Activated T-cell treated with anti-CD3 and anti-CD28 coated beads, Interleukin-2, amount 50 U/mL, for 48 hours (primary cell): ENCODE measurements around the gene NGF.
A peak's percentile ranks its signal among the peaks of the same experiment; 100 is the strongest.

Experiments
- DNase-seq, 2 experiments: peaks; one replicate each; pipeline ENCODE4 v3.0.0-alpha.2; 2020

The NGF gene

DNA sequence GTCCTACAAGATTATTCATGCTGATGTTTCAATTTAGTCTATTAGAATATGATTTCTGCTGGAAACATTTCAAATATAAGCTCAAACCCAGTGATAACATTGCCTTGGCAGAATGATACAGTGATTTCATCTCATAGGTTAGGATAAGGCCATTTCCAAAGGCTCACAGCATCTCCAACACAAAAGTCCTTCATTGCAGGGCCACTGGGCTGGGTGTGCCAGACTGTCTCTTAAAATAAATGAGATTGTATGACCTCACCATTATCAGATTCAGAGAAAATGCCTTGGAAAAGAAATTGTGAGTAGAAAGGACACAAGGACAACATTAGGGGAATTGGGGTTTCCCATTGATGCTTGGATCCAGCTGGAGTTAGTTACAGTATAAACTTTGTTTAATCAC lies 30.4 kb downstream of the NGF start:
- no peak for DNase-seq

DNA sequence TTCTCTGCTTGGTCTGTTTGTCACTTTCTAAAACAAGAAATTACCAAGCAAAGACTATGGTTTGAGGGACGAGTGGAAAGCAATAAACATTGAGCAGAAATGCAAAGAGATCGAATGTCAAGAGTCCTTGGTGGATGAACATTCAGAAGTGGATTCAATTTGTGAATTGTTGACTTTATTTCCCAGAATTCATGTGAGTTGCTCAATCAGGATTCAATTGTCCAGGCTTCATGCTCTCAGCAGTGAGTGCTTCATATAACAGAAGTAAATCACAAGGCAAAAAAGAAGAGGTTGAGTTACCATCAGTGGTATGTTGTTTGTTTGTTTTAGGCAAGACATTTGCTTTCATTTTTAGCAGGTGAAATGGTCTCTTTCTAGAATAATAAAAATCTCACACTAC lies 31.9 kb downstream of the NGF start:
- DNase-seq = no peak

DNA sequence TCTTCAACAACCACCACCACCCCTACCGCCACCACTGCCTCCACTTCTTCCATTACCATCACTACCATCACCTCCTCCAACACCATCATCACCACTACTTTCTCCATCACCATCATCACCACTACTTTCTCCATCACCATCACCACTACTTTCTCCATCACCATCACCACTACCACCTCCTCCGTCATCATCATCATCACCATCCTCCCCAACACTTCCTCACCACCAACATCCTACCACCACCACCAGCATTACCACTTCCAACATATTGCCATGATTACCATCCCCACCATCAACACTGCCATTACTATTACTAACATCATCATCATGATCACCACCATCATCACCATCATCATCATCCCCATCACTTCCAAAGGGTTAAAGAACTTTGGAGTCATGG lies 34.7 kb downstream of the NGF start:
- DNase-seq = no peak

DNA sequence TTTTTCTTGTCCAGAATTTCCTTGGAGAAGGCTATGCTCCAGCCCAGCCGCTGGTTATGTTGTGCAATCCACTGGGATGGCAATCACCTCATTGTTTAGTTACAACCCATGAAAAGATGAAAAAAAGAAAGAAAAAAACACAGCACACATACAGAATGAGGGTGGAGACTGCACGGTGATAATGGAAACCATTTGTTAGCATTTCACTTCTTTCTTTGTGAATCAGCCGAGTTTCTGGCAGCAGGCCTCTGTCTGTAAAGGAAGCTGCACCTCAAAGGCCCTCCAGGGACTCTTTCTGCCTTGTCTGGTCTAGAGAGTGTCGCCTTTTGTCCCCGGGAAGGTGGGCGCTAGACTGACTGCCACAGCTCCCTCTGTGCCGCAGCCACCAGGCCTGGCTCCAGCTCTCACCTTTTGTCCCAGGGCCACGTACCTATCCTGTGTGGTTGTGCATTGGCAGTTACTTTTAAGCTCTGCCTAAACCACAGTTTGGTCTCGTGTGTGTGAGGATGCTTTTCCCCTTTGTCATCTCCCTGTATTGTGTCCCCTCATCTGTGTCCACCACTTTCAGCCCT lies 35.6 kb downstream of the NGF start:
- no peak for DNase-seq

DNA sequence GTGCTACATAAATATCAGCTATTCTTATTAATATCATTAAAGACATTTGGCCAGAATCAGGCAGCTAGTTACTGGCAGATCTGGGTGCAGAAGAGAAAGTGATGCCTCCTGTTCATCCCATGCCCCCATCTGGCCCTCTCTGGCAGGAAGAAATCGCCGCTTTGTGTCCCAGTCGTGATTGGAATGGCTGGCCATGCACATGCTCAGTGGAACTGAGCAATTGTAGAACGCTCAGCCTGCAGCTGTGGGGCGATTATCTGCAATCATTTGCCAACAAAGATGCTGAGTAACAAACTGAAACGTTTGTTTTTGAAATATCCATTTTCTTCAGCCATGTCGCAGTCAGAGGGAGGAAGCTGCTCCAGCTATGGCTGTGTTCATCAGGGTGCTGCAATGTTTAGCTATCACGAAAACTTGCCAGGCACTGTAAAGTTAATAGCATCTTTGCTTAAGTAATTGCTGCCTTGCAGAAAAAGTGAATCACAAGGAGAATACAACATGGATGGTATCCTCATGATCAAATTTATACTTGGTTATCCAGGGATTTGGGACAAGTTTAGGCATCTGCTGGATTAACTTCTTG lies 36.5 kb downstream of the NGF start:
- no peak for DNase-seq

DNA sequence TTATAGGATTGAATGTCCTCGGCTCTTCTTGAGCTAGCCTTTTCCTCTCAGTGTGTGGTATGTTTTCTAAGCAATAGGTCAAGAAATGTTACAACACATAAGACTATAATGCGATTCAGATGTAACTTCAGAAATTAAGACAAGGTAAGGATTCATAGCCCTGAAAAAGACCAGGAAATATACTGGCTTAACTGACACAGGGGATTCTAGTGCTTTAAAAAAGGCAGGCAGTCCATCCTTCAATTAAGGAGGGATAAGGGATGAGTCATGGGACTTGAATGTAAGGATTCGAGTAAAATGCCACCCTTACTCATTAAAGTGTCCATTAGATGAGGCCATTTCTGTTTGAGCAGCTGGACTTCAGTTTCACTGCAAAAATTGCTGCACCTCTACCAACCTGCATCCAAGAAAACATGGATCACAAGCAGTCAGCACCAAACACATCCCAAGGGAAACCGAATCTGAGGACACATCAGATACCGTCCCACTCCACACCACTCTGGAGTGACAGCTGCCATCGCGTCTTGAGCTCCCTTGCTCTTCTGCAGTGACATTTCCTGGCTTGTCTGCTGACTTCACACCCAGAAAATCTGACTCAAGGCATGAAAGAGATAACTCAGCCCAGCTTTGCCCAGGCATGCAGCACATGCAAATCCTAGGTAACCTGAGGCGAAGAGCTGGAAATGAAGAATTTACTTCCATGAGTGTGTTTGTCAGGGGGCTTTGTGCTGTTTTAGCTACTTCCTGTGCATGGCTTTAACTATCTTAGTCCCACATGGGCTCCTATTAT lies 37.8 kb downstream of the NGF start:
- no peak for DNase-seq

DNA sequence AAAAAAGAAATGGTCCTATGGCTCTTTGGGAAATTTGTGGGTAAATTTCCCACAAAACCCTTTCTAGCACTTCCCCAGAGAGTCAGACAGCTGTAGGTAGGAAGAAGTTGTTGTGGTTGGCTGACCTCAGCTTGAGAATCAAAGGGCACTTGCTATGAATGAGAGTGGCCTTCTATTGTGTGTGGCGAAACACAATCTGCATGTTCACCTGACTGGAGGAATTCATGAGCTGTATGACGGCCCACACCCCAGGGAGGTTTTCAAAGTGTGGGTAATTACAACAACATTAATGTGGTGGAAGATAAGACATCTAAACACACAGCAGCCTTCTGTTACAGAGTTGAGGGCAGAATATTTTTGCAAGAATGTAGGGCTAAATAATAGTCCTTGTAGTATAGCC lies 38.8 kb downstream of the NGF start:
- no peak for DNase-seq

DNA sequence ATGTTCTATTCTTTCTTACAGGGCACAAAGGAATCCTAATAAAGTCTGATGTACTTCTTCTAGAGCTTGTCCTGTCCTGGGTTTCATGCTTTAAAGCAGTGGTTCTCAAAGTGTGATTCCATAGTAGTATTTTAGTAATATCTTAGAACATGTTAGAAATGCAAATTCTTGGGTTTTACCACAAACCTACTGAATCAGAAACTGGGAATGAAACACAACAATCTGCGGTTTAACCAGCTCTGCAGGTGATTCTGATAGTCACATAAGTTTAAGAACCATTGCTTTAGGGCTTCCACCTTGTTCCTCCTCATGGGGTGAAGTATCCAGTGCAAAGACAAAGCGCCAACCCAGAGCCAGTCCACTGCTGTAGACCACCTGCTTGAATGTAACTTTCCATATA lies 41.1 kb downstream of the NGF start:
- no peak for DNase-seq

DNA sequence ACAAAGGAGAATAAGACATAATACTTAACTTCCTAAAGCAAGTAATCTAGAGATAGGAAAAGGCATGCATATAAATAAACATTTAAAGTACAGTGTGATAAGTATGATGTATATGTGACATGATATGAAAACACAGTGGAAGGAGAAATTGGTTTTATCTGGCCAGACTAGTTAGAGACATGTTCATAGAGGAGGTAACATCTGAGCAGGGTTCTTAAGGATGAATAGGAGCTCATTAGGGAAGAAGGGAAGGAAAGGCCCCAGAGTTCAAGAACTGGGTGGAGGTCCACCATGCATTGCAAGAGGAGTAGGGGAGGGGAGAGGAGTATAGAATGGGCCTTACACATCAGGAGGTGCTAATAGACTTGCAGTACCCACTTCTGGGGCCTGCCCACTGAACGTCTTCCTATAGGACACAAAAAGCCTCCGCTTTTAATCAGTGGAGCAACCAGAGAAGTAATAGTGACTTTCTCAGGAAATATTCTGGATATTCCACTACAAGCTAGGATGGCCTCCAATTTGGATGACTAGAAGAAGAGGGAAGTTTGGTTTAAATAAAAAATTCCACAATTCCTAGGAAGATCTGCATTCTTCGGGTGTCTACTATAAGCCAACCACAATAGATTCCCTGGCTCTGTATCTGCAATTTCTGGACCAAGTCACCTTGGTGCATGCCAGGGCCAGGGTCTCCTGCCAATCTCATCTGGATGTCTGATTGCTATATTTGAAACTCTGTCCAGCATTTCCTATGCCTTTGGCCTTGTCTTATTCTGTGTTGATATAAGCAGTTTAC lies 41.9 kb downstream of the NGF start:
- no peak for DNase-seq

DNA sequence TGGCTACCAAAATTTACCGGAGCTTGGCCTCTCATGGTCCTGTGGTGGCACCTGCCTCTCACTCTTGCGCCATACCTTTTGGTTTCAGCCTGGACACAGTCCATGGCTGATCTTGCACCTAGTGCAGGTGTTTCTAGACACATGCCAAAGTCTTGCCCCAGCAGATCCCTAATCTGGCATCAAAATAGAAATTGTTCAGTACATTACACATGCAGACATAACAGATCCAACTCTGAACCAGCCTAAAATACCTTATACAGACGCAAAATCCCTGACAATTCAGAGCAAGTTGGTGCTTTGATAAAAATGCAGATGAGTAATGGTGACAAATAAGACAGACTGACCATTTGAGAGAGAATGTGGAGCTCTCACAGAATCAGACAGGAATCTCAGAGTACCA lies 44.1 kb downstream of the NGF start:
- no peak for DNase-seq

DNA sequence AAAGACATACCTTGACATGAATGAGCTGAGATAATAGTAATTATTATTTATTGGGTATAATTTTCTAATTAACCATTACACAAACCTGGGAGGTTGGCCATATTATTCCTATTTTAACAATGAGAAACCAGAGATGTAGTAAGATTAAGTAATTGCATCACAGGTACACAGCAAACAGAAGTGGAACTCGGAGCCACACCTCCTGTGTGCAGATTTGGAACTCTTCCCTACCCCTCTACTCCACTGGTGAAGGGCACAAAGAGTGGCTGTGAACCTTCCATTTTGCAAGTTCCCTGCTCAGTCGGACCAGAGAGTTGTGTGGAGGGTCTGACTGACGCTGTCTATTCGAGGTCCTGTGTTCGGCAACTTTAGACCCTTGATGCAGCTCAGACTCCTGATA lies 45.0 kb downstream of the NGF start:
- no peak for DNase-seq

DNA sequence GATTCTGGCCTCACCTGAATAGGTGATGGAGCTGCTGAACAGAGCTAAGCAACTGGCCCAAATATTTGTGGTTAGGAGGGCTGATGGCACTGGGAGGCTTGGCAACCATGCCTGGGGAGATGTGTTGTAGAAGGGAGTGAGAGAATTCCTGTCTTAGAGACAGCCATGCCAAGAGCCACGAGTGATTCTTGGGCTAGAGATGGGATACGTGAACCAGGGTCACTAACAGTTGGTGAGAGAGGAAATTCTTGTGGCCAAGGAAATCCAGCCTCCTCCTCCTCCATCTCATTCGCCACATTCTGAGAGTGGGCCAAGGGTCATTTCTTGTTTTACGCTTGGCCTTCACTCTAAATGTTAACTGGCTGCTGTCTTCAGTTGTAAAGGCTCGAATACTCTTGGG lies 46.3 kb downstream of the NGF start:
- DNase-seq = no peak

DNA sequence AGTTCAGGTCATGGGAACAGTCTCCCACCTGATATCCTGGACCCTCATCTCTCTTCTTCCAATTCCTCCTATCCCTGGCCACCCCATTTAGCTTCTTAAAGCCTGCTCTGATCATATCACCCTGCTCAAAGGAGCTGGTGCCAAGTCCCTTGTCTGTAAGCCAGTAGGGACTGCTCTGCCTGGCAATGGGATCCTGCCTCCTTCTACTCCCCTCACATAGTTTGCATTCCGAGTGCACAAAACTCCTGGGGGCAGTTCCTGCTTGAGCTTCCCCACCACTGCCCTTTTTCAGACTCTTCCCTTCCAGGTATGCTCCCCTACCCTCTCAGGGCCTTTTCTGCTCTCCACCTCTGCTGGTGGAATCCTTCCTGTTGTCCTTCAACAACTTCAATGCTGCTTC lies 48.1 kb downstream of the NGF start:
- DNase-seq = no peak

DNA sequence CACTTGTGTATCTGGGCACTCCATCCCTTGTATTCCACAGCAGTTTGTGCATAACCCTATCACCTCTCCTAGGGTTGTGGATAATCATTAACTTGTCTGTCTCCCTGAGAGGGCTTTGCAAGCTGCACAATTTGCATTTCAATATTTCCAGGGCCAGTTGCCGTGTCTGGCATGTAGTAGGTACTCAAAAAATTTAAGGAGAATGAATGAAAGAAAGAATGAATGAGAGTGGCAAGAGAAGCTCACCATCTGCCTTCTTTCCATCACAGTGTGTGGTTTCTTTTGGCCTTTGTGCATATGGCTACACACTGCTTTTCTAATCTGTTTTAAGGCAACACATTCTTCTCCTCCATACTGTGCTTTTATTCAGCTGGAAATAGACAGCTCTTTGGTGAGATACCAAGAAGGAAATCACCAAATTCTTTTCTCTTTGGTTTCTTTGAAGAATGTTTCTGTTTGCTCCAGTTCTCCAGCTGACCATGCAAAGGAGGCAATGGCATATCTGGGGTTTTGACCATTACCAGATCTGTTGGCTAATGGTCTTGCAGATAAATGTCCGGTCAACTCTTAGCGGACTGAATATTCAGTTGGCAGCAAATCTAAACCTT lies 49.4 kb downstream of the NGF start:
- DNase-seq = no peak

DNA sequence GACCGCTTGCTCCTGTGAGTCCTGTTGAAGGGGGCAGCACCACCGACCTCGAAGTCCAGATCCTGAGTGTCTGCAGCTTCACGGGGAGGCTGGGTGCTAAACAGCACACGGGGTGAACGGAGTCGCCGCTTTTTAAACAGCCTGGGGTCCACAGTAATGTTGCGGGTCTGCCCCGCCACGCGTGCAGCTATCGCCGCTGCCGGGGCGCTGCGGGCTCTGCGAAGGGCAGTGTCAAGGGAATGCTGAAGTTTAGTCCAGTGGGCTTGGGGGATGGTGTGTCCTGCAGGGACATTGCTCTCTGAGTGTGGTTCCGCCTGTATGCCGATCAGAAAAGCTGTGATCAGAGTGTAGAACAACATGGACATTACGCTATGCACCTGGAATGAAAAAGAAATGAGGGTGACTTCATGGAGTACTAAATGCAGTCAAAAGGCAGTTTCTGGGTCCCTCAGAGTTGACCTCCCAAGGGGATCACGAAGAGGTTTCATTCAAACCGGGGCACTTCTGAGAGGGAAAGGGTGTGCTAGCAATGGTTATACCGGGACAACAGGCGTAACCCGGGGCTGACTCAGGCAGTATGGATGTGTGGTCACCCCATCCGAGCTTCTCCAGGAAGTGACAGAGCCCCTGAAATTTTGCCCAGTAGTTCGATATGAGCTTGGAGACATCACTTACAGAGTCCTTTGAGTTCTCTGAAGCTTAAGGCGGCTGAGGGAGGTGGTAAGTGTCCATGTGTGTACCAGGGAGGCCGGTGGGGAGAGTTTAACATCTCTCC lies 51.4 kb downstream of the NGF start:
- DNase-seq = no peak

DNA sequence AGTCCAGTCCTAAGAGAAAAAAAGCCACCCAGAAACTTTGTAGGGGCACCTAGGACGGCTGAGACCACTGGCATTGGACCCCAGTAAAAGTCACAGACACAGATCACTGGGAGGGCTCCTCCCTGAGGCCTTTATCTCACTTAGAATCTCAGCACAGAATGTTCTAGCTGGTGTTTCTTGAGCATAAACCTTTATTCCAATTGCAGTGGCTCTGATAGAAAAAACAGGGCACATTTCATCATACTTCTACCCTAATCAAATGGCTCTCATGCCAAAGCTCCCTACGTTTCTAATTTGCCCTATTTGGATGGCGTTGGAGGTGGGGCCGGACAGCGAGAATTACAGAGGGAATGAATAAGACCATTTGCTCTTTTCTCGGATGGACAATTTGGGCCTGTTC lies 53.8 kb downstream of the NGF start:
- DNase-seq = no peak

DNA sequence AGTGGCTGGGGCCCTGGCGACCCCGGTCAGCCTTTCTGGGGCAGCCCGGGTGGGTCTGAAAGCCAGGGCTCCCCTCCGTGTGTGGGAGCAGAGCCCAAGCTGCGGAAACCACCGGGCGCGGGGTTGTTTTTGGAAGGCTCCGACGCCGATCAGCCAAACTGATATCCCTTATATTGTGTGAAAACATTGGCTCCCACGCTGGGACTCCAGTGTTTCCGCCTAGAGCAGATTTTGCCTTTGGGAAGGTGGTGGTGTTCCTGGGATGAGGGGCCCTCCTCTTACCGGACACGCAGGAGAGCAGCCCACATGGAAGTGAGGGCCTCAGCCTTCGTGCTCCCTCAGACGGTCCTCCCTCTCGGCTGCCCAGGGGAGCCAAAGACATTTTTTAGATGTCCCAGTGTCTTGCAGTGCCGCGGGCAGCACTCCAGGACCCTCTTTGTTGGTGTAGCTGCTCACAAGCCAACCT lies 54.3 kb downstream of the NGF start:
- no peak for DNase-seq

DNA sequence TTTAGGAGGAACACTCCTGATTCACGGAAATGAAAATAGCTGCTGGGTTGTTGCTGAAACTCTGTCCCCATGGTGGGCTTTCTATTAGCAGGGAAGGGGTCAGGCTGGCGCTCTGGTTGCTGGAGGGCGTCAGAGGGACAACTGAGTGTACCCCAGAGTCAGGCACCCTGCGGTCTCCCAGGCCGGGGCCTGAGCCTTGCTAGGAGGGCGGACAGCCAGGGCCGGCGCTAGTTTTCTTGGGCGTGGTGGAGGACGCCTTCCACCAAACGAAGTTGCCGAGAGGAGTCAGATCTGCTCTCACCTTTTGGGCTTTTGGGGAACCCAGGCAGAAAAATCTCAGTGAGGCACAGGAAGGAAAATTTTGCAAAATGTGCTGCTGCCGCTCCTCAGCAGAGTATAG lies 54.8 kb downstream of the NGF start:
- no peak for DNase-seq

DNA sequence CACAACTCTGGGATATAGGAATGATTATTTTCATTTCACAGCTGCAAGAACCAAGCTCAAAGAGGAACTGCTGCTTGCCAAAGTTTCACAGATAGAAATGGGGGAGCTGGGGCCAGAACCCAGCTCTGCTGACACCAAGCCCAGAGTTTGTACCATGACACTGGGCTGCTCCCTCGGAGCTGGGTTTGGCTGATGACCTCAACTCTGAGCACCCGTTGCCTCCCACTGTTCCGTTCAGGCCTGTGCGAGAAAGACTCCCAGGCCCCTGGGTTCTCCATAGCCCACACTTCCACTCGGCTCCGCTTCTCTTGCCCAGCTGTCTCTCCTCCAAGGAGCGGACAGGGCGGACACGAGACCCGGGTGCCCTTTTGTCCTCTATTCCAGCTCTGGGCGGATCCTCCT lies 55.2 kb downstream of the NGF start:
- no peak for DNase-seq

DNA sequence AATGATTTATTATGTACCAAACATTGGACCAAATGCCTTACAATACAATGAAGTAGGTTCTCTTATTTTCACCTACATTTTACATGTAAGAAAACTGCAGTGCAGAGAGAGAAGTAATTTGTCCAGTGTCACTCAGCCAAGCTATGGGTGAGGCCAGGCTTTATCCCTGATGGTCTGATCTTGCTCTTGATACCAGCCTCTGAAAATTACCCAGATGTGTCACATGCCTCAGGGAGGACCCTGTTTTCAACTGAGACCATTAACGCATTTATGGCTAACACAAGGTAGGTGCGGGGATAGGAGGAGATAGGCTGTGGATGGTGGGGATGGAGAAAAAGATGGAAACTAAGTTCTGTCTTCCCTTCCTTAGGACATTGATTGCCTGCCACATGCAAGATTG lies 56.9 kb downstream of the NGF start:
- DNase-seq = no peak

DNA sequence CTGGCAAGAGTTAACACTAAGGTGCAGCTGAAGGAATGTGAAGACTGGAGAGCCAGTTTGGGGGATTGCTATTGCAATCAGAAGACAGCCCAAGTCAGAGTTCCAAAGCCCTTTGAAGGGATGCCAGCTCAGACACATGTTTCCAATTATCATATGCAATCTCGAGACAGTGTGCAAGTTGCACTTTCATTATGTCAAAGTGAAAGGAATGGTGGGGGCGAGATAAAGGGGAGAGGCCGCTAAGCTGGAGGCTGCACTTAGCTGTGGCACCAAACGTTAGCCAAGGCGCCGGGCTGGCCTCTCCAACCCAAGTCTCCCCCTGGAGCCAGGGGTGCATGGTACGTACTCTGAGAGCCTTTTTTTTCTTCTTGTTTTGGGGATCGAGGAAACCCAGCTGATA lies 58.0 kb downstream of the NGF start:
- DNase-seq = peak in 1 of 2 experiments; percentile 19

DNA sequence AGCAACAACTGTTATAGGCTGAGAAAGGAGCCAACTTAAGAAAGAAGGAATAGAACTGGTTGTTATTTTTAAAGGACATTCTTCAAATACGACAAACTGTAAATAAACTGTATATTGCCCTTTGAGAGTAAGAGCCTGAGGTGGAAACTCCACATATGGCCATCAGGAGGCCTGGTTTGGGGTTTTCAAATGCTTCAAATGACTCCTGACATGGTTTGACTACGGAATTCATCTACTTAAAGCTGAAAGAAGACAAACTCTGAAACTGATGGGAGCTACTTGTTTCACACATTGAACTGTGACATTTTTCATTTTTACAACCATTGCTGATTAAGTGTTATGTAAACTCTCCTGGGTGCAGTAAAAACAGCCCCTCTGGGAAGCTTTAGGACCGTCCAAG lies 59.8 kb downstream of the NGF start:
- no peak for DNase-seq

DNA sequence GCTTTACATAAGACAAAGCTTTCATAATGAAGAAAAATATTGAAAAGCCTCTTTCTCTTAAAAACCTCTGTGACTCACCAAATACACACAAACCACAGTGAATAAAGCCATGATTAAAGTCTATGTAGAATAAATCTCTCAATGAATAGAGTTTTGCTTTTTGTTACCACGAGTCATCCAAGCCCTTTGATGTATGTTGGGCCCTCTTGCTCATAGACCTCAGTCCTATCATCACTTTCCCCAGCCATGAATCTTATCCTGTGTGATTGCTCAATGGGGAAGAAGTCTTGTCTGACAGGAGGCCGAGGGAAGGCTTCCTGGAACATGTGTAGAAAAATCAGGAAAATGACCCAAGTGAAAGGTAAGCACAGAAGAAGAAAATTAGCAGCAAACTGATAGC lies 60.8 kb downstream of the NGF start:
- DNase-seq = no peak
